Measurements from ENCODE around the gene ZNF175.

DNA sequence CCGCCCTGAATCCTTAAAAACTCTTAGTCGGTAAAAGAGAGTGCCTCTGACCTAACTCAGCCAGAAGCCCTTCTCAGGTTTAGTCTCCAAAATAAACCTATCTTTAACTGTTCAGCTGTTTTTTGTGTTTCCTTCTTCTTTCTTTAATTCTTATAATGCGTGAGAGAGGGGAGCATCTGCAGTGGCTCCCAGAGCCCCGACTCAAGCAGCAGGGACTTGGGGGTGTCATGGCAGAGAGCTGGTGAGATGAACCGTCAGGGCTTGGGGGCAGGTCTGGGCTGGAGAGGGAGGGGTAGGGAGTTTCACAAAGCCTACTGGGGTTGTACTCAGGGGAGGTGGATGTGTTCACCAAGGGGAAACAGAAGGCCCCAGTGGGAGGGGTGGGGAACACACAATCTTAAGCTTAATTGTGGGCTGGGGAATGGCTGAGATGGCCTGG lies 22.9 kb upstream of the ZNF175 start:
- TF ChIP-seq EZH2 (IDR thresholded peaks at IDR 0.05; ENCODE audit: borderline replicate concordance, low read depth, low read length, poor library complexity, severe bottlenecking): no peak
- TF ChIP-seq, protein P1, sequence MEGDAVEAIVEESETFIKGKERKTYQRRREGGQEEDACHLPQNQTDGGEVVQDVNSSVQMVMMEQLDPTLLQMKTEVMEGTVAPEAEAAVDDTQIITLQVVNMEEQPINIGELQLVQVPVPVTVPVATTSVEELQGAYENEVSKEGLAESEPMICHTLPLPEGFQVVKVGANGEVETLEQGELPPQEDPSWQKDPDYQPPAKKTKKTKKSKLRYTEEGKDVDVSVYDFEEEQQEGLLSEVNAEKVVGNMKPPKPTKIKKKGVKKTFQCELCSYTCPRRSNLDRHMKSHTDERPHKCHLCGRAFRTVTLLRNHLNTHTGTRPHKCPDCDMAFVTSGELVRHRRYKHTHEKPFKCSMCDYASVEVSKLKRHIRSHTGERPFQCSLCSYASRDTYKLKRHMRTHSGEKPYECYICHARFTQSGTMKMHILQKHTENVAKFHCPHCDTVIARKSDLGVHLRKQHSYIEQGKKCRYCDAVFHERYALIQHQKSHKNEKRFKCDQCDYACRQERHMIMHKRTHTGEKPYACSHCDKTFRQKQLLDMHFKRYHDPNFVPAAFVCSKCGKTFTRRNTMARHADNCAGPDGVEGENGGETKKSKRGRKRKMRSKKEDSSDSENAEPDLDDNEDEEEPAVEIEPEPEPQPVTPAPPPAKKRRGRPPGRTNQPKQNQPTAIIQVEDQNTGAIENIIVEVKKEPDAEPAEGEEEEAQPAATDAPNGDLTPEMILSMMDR (conservative IDR thresholded peaks at IDR 0.05; ENCODE audit: low read depth, low read length): no peak
